ENCODE data around the gene GPX5. TPM values are rescaled to one million over a fixed set of nuclear protein-coding genes. Genes with fewer than 3 reads are reported as not detected.
"Not testable (repeated sequence)": the region's sequence is repeated elsewhere in the genome, so short reads cannot be mapped to it uniquely, and the experiment has no call there.

GPX5 gene
- polyA plus RNA-seq, 1 donor from 2014 or later = not detected

DNA sequence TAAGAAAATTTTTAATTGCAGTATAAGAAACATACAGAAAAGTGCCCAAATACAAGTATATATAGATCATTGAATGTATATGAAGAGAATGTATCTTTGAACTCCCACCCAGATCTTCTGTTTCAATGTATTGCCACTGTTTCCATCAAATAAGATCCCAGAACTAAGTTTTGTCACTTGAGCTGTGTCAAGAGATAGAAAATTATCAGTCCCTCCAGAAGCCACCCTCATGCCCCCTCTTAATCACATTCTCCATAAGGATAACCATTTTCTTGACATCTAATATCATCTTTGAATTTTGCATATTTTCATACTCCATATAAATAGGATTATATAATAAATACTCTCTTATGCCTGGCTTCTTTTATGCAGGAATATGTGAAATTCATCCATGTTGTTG, 20.3 kb downstream of the GPX5 start:
- no peaks in the 10 kb centered on the region for H3K9me3 ChIP-seq (ENCODE audit: low read length)

DNA sequence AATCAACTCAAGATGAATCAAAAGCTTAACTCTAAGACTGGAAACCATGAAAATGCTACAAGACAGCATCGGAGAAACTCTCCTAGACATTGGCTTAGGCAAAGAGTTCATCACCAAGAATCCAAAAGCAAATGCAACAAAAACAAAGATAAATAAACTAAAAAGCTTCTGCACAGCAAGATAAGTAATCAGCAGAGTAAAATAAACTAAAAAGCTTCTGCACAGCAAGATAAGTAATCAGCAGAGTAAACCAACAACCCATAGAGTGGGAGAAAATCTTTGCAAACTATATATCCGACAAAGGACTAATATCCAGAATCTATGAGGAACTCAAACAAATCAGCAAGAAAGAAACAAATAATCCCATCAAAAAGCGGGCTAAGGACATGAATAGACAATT, 21.3 kb downstream of the GPX5 start:
- not testable (repeated sequence) for H3K27me3 ChIP-seq (ENCODE audit: insufficient read depth, low read depth, low read length); H3K4me3 ChIP-seq (ENCODE audit: low read length); H3K9ac ChIP-seq (ENCODE audit: low read length); H3K9me3 ChIP-seq (ENCODE audit: low read length); H3F3A ChIP-seq (ENCODE audit: insufficient read depth, low read length, poor library complexity, severe bottlenecking); H3K36me3 ChIP-seq (ENCODE audit: insufficient read depth, low read length); H3K9me2 ChIP-seq (ENCODE audit: insufficient read depth, low read length); H3K79me2 ChIP-seq (replicated peaks; ENCODE audit: insufficient read depth, low read length); H4K20me1 ChIP-seq (ENCODE audit: insufficient read depth); H2AFZ ChIP-seq (ENCODE audit: low read depth, low read length); H3K27ac ChIP-seq (ENCODE audit: low read length); H3K4me2 ChIP-seq (ENCODE audit: low read length)

More for the DNA sequence above, 20.3 kb downstream of the GPX5 start:
- Histone ChIP-seq H4K20me1 (ENCODE audit: insufficient read depth) (no peaks in the 10 kb centered on the region), H3K9ac (ENCODE audit: low read length) (no peak overlapping the region), H3K79me2 (replicated peaks; ENCODE audit: insufficient read depth, low read length) (no peaks in the 10 kb centered on the region), H2AFZ (ENCODE audit: low read depth, low read length) (no peak overlapping the region), H3K4me2 (ENCODE audit: low read length) (no peak overlapping the region), H3F3A (ENCODE audit: insufficient read depth, low read length, poor library complexity, severe bottlenecking) (no peaks in the 10 kb centered on the region), H3K36me3 (ENCODE audit: insufficient read depth, low read length) (no peaks in the 10 kb centered on the region), H3K9me2 (ENCODE audit: insufficient read depth, low read length) (no peaks in the 10 kb centered on the region), H3K27ac (ENCODE audit: low read length) (no peak overlapping the region), H3K27me3 (ENCODE audit: insufficient read depth, low read depth, low read length) (no peaks in the 10 kb centered on the region), H3K4me3 (ENCODE audit: low read length) (no peak overlapping the region)
- TF ChIP-seq, protein P1, sequence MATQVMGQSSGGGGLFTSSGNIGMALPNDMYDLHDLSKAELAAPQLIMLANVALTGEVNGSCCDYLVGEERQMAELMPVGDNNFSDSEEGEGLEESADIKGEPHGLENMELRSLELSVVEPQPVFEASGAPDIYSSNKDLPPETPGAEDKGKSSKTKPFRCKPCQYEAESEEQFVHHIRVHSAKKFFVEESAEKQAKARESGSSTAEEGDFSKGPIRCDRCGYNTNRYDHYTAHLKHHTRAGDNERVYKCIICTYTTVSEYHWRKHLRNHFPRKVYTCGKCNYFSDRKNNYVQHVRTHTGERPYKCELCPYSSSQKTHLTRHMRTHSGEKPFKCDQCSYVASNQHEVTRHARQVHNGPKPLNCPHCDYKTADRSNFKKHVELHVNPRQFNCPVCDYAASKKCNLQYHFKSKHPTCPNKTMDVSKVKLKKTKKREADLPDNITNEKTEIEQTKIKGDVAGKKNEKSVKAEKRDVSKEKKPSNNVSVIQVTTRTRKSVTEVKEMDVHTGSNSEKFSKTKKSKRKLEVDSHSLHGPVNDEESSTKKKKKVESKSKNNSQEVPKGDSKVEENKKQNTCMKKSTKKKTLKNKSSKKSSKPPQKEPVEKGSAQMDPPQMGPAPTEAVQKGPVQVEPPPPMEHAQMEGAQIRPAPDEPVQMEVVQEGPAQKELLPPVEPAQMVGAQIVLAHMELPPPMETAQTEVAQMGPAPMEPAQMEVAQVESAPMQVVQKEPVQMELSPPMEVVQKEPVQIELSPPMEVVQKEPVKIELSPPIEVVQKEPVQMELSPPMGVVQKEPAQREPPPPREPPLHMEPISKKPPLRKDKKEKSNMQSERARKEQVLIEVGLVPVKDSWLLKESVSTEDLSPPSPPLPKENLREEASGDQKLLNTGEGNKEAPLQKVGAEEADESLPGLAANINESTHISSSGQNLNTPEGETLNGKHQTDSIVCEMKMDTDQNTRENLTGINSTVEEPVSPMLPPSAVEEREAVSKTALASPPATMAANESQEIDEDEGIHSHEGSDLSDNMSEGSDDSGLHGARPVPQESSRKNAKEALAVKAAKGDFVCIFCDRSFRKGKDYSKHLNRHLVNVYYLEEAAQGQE (IDR thresholded peaks at IDR 0.05; ENCODE audit: borderline replicate concordance) = no peak
- TF ChIP-seq SMC3 (conservative IDR thresholded peaks at IDR 0.05; ENCODE audit: poor library complexity) (no peak), EZH2 (IDR thresholded peaks at IDR 0.05; ENCODE audit: borderline replicate concordance, insufficient read depth, low read length, poor library complexity, severe bottlenecking) (no peak), MXI1 (conservative IDR thresholded peaks at IDR 0.05; ENCODE audit: poor library complexity, severe bottlenecking) (no peak), RAD21 (conservative IDR thresholded peaks at IDR 0.05) (no peak)
- TF ChIP-seq, protein P2, sequence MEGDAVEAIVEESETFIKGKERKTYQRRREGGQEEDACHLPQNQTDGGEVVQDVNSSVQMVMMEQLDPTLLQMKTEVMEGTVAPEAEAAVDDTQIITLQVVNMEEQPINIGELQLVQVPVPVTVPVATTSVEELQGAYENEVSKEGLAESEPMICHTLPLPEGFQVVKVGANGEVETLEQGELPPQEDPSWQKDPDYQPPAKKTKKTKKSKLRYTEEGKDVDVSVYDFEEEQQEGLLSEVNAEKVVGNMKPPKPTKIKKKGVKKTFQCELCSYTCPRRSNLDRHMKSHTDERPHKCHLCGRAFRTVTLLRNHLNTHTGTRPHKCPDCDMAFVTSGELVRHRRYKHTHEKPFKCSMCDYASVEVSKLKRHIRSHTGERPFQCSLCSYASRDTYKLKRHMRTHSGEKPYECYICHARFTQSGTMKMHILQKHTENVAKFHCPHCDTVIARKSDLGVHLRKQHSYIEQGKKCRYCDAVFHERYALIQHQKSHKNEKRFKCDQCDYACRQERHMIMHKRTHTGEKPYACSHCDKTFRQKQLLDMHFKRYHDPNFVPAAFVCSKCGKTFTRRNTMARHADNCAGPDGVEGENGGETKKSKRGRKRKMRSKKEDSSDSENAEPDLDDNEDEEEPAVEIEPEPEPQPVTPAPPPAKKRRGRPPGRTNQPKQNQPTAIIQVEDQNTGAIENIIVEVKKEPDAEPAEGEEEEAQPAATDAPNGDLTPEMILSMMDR (IDR thresholded peaks at IDR 0.05; ENCODE audit: poor library complexity, severe bottlenecking) = no peak

GRCh38 chr6:28551891-28552666, 26.4 kb downstream of the GPX5 start:
- Histone ChIP-seq H3K9me3 (ENCODE audit: low read length) (no peaks in the 10 kb centered on the region), H4K20me1 (ENCODE audit: insufficient read depth) (no peaks in the 10 kb centered on the region), H3K36me3 (ENCODE audit: insufficient read depth, low read length) (no peaks in the 10 kb centered on the region), H3K4me2 (ENCODE audit: low read length) (no peak overlapping the region), H3K79me2 (replicated peaks; ENCODE audit: insufficient read depth, low read length) (no peaks in the 10 kb centered on the region), H3K9ac (ENCODE audit: low read length) (no peak overlapping the region), H2AFZ (ENCODE audit: low read depth, low read length) (no peak overlapping the region), H3K27me3 (ENCODE audit: insufficient read depth, low read depth, low read length) (no peaks in the 10 kb centered on the region), H3F3A (ENCODE audit: insufficient read depth, low read length, poor library complexity, severe bottlenecking) (no peaks in the 10 kb centered on the region), H3K27ac (ENCODE audit: low read length) (no peak overlapping the region), H3K4me3 (ENCODE audit: low read length) (no peak overlapping the region), H3K9me2 (ENCODE audit: insufficient read depth, low read length) (no peaks in the 10 kb centered on the region)
- TF ChIP-seq SMC3 (conservative IDR thresholded peaks at IDR 0.05; ENCODE audit: poor library complexity) = no peak
- TF ChIP-seq, protein P1 (IDR thresholded peaks at IDR 0.05; ENCODE audit: borderline replicate concordance) = no peak
- TF ChIP-seq EZH2 (IDR thresholded peaks at IDR 0.05; ENCODE audit: borderline replicate concordance, insufficient read depth, low read length, poor library complexity, severe bottlenecking) = no peak
- no peak for TF ChIP-seq TAF1 (IDR thresholded peaks at IDR 0.05; ENCODE audit: low read depth)
- TF ChIP-seq EP300 (conservative IDR thresholded peaks at IDR 0.05; ENCODE audit: poor library complexity, severe bottlenecking) = no peak

Data from neural cell (in vitro differentiated cells).